ENCODE results near the gene PRMT3.
A peak's percentile ranks its signal among the peaks of the same experiment; 100 is the strongest.
"Not testable (repeated sequence)": the region's sequence is repeated elsewhere in the genome, so short reads cannot be mapped to it uniquely, and the experiment has no call there.

The PRMT3 gene

GRCh38 chr11:20387261-20388095 is at the start of gene PRMT3:
Gene PRMT3, plus strand, starts transcription at chr11:20387716. Its CDS starts 31 bp downstream, at chr11:20387747.
- DNase-seq = peak; percentile 98

DNA sequence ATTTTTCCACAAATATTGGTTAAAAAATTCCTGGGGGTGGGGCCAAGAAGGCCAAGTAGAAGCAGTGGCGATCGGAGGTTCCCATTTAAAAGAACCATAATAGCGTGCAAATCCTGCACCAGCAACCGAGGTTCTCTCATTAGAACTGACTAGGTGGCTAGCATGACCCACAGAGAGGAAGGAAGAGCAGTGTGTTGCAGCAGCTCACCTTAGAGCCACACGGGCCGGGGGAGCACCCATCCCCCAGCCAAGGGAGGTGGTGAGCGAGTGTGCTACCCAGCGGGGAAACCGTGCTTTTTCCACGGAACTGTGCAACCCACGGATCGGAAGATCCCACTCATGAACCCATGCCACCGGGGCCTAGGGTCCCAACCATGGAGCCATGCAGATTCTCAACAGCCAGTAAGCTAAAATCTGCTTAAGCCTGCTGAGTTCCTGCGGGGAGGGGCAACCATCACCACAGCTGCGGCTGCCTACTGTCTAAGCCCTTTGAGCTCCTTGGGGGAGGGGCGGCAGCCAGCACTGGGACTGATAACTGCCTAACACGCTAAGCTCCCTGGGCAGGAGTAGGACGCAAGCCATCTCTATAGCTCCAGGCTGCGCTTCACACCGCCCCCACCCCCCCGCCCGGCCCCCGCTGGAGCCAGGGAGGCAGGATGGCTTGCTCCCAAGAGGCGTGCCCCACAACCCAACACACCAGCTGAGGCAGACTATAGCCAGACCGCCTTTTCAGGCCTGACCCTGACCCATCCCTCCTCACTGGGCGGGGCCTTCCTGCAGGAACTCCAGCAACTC is 45.0 kb upstream of the PRMT3 start:
- DNase-seq = no peak

DNA sequence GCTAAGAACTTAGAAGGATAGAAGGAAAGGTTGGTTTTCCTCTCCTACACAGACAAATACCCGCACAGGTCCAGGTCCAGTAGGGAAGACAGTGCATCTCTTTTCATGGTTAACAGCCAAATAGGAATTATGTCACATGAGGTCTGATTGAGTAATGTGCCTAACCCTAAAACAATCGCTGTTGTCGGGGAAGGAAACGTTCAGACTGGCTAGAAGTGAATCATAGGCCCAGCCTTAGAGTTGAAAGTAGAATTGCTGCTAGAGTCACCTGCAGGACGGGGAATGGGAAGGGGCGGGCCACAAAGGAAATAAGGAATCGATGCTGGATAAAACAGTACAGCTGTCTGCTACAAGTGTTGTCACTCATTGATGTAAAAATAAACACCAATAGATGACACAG is 36.4 kb upstream of the PRMT3 start:
- DNase-seq = no peak

- no peak for DNase-seq
Observed at GRCh38 chr11:20351751-20352262, 35.7 kb upstream of the PRMT3 start.

GRCh38 chr11:20353829-20354434 is 33.6 kb upstream of the PRMT3 start:
- peak; percentile 44 for DNase-seq

DNA sequence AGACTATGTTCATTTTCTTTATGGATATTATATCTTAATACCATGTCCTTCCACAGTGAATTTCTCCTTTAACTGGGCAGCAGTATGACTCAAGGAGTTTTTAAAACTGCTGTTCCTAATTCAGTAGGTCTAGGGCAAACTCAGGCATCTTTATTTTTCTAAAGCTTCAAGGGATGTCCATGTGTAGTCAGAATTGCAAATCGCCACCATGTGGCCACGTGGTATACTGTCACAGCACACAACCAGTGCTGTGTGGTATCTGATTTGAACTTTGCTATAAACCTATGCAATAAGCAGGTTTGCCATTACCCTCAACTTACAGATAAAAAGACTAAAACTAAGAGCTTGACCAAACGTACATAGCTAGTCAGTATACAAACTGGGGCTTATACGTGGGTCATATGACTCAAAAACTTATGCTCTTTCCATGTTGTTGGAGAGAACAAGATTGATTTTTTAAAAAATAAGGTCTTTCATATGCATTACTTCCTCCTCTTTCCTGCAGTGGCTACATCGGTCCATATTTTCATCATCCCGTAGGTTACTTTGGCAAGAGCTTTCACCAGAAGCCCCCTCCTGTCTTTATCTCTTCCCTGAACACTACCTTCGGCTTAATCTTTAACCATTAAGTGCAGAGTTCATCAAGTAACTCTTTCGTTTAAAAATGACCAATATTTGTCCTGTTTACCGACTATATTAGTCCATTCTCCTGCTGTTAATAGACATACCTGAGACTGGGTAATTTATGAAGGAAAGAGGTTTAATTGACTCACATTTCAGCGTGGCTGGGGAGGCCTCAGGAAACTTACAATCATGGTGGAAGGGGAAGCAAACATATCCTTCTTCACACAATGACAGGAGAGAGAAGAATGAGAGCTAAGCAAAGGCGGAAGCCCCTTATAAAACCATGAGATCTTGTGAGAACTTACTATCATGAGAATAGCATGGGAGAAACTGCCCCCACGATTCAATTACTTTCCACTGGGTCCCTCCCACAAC is 32.0 kb upstream of the PRMT3 start:
- peak; percentile 51 for DNase-seq

DNA sequence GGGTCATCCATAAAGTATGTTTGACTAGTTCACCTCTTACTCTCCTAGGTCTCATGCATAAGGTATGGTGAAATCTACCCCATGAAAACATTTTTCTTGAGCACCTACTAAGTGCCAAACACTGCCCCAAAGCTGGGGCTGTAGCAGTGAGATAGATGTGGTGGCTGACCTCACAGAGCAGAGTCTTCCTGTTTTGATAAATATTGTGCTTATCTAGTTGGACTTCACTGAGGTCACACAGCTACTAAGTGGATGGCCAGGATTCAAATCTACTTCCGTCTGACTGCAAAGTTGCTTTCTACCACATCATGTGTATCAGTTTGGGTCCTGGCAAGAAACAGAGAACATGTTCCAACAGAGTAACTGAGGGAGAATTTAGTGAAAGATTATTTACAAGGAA is 30.4 kb upstream of the PRMT3 start:
- no peak for DNase-seq

- DNase-seq = peak; percentile 69
Observed at GRCh38 chr11:20360650-20361049, 26.9 kb upstream of the PRMT3 start.

DNA sequence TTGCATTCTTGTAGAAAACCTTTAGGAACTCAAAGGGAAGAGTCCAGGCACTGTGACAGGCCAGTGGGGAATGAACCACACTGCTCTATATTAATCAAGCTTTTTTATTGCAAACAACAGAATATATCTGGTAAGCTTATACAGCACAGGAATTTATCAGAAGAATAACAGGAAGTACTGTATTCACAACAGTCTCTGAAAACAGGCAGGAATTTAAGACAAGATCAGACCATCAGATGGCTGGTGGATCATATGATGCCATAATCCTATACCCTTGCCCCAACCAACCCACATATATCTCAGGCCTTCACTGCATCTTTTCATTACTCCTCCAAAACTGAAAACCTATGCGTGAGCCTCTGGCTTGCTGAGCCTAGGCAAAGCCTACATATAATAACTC is 25.0 kb upstream of the PRMT3 start:
- no peak for DNase-seq

GRCh38 chr11:20363149-20363499 is 24.4 kb upstream of the PRMT3 start:
- no peak for DNase-seq

DNA sequence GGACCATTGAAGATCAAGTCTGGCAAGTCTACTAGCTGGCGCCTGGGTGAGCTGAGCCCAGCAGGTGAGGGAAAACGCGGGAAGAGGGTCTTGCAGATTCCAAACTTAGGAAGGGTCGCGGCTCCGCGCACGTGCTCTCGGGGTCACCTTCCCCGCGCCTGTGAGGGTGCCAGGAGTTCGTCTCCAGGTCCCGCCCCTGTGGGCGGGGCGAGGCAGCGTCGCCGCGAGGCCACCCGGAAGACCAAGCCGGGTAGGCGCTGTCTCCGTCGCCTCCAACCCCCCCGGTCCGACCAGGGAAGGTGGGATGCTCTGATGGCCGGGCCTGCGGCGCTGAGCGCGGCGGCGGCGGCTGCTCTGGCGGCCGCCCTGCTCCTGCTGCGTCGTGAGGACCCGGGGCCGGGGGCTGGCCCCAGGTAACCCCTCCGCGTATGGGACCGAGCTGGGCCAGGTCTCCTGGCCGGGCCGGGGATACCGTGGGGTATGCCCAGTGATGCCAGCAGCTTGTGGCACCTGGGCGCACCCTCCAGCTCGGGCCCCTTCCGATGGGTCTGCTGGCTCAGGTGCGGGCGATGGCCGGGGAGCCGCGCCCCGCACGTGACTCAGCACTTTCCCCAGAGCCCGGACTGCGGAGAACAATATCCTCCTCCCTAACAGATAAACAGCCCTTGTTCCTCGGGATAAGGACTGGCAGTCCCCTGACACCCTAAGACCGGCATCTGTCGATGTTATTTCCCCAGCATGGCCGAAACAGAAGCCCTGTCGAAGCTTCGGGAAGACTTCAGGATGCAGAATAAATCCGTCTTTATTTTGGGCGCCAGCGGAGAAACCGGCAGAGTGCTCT is 23.8 kb upstream of the PRMT3 start, which contains the start of gene HTATIP2:
TSS of gene HTATIP2 (plus strand) at position 215 of the 841 bp plus-strand sequence. CDS start at position 739, 524 bp downstream.
- peak; percentile 83 for DNase-seq

GRCh38 chr11:20364341-20364792 is 23.1 kb upstream of the PRMT3 start:
- DNase-seq = no peak

GRCh38 chr11:20365465-20365864 is 22.1 kb upstream of the PRMT3 start:
- DNase-seq = not testable (repeated sequence)

GRCh38 chr11:20367313-20367948 is 20.1 kb upstream of the PRMT3 start:
- DNase-seq = no peak

GRCh38 chr11:20368438-20368837 is 19.1 kb upstream of the PRMT3 start:
- no peak for DNase-seq

- no peak for DNase-seq
Observed at GRCh38 chr11:20369826-20370225, 17.7 kb upstream of the PRMT3 start.

DNA sequence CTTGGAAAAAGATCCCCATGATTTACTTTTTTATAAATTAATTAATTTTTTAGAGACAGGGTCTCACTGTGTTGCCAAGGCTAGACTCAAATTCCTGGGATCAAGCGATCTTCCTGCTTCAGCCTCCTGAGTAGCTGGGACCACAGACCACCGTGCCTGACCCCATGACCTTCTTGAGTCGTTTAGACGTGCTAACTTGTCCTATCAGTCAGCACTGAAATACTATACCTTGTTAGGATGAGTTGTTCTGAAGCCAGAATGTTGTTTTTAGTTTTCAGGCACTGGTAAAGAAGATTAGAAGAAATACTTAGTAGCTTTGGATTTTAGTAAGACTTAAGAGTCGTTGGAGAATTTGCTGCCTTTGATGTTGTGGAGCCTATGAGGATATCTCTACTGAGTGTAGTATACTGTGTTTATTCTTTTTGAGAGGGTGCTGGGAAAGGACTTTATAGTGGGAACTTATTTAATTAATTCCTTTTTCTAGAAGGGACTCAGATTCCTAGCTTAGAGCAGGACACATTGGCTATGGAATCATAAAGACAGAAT is 15.4 kb upstream of the PRMT3 start:
- no peak for DNase-seq

DNA sequence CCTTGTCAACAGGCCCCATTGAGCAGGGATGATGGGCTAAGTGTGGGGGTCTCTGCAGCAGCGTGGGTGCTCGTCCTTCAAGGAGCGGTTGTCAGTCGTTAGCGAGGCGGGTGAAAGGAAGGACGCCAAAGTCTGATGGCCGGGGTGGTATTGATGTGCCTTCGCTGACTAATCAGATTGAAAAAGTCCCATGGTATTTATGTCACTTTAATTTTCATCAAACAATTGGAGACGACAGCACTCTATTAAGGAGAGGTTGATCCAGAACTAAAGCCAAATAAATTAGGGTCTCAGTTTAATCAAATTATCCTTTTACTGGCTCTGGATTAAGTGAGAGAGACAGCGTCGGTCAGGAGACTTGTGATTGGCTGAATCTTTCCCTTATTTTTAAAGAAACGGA is 14.4 kb upstream of the PRMT3 start:
- no peak for DNase-seq

- DNase-seq = no peak
Observed at GRCh38 chr11:20373568-20374209, 13.8 kb upstream of the PRMT3 start.

Measured in CD4-positive, alpha-beta T cell treated with Interleukin-12 subunit alpha and Interleukin-12 subunit beta, for 1 hour (primary cell).